Measurements from ENCODE around the gene ROR2.

The ROR2 gene

DNA sequence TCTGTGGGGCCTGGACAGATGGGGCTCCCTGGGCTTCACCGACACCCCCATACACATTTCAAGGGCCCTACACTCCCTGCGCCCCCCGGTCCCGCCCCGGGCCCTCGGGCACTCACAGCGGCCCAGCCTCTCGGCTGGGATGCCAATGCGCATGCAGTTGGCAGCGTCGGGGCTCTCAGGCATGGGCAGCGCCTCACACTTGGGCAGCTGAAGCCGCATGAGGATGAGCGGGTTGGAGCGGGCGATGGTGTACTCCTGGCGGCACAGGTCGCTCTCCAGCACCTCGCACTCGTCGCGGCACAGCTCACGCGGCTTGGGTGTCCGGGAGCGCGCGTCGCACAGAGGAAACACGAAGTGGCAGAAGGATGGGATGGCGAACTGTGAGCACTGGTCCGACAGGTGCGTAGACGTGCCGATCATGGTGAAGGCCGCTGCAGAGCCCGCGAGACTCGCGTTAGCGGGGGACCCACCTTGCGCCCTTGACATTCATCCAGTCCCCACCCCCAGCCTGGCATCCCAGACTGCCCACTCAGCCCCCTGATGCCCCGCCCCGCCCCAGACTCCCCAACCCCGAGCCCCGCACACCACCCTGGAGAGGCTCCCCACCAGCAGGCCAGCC, 216.9 kb downstream of the ROR2 start:
- TF ChIP-seq ZNF565 (CRISPR knock-in tag; conservative IDR thresholded peaks at IDR 0.05; ENCODE audit: low read depth): no peak
- TF ChIP-seq RARB (CRISPR knock-in tag; IDR thresholded peaks at IDR 0.05): no peak
- no peak for TF ChIP-seq TCF4 (CRISPR knock-in tag; IDR thresholded peaks at IDR 0.05; ENCODE audit: borderline replicate concordance)
- ATAC-seq: no peak

DNA sequence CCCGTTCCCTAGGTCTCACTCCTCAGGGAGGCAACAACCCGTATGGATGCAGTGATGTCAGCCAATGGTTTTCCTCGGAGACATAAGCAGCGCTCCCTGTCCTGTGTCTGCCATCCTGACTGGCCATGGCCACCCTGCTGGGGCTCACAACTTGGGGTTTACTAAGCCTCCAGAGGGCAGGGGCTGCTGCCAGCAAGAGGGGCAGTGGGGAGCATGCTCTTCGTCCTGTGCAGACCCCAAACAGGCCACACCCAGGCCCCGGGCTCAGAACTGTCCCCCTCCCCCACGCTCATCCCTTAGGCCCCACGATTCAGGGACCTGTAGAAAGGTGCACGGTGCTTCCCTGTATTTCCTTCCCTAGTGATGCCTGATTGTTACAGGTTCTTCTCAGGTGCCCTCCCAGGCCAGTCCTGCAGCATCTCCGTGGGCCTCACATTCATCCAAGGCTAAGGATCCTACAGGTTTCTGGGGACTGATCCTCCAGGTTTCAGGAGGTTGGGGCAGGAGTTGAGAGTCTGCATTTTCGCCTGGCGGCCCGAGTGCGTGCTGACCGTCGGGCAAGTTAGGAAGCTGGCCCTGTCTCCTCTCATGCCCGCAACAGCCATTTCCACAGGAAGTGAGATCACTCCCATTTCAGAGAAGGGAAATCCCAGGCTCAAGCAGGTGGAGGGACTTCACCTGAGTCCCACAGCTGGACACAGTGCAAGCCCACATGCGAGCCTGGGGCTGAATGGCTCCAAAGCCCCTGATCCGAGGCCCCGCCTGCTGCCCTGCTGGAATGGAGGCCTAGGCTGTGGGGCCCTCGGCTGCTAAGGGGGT, 217.6 kb downstream of the ROR2 start:
- ATAC-seq: no peak
- TF ChIP-seq OSR1 (CRISPR knock-in tag; IDR thresholded peaks at IDR 0.05): no peak
- TF ChIP-seq CSDC2 (CRISPR knock-in tag; IDR thresholded peaks at IDR 0.05): no peak
- no peak for TF ChIP-seq ZNF565 (CRISPR knock-in tag; conservative IDR thresholded peaks at IDR 0.05; ENCODE audit: low read depth)
- no peak for TF ChIP-seq BACH2 (CRISPR knock-in tag; IDR thresholded peaks at IDR 0.05; ENCODE audit: borderline replicate concordance)
- no peak for TF ChIP-seq TCF4 (CRISPR knock-in tag; IDR thresholded peaks at IDR 0.05; ENCODE audit: borderline replicate concordance)
- no peak for TF ChIP-seq ZNF70 (CRISPR knock-in tag; IDR thresholded peaks at IDR 0.05)
- no peak for TF ChIP-seq TOX (CRISPR knock-in tag; IDR thresholded peaks at IDR 0.05; ENCODE audit: borderline replicate concordance)
- TF ChIP-seq ESRRG (CRISPR knock-in tag; IDR thresholded peaks at IDR 0.05): no peak
- no peak for TF ChIP-seq ZFP3 (CRISPR knock-in tag; IDR thresholded peaks at IDR 0.05)
- TF ChIP-seq, protein P1, sequence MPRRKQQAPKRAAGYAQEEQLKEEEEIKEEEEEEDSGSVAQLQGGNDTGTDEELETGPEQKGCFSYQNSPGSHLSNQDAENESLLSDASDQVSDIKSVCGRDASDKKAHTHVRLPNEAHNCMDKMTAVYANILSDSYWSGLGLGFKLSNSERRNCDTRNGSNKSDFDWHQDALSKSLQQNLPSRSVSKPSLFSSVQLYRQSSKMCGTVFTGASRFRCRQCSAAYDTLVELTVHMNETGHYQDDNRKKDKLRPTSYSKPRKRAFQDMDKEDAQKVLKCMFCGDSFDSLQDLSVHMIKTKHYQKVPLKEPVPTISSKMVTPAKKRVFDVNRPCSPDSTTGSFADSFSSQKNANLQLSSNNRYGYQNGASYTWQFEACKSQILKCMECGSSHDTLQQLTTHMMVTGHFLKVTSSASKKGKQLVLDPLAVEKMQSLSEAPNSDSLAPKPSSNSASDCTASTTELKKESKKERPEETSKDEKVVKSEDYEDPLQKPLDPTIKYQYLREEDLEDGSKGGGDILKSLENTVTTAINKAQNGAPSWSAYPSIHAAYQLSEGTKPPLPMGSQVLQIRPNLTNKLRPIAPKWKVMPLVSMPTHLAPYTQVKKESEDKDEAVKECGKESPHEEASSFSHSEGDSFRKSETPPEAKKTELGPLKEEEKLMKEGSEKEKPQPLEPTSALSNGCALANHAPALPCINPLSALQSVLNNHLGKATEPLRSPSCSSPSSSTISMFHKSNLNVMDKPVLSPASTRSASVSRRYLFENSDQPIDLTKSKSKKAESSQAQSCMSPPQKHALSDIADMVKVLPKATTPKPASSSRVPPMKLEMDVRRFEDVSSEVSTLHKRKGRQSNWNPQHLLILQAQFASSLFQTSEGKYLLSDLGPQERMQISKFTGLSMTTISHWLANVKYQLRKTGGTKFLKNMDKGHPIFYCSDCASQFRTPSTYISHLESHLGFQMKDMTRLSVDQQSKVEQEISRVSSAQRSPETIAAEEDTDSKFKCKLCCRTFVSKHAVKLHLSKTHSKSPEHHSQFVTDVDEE (CRISPR knock-in tag; IDR thresholded peaks at IDR 0.05): no peak
- TF ChIP-seq PPARA (CRISPR knock-in tag; IDR thresholded peaks at IDR 0.05; ENCODE audit: borderline replicate concordance): no peak
- no peak for TF ChIP-seq ZFP30 (CRISPR knock-in tag; IDR thresholded peaks at IDR 0.05)
- no peak for TF ChIP-seq ARNTL (CRISPR knock-in tag; IDR thresholded peaks at IDR 0.05; ENCODE audit: borderline replicate concordance, low read depth)
- TF ChIP-seq, protein P2, sequence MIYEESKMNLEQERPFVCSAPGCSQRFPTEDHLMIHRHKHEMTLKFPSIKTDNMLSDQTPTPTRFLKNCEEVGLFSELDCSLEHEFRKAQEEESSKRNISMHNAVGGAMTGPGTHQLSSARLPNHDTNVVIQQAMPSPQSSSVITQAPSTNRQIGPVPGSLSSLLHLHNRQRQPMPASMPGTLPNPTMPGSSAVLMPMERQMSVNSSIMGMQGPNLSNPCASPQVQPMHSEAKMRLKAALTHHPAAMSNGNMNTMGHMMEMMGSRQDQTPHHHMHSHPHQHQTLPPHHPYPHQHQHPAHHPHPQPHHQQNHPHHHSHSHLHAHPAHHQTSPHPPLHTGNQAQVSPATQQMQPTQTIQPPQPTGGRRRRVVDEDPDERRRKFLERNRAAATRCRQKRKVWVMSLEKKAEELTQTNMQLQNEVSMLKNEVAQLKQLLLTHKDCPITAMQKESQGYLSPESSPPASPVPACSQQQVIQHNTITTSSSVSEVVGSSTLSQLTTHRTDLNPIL (CRISPR knock-in tag; IDR thresholded peaks at IDR 0.05; ENCODE audit: low read depth): no peak

DNA sequence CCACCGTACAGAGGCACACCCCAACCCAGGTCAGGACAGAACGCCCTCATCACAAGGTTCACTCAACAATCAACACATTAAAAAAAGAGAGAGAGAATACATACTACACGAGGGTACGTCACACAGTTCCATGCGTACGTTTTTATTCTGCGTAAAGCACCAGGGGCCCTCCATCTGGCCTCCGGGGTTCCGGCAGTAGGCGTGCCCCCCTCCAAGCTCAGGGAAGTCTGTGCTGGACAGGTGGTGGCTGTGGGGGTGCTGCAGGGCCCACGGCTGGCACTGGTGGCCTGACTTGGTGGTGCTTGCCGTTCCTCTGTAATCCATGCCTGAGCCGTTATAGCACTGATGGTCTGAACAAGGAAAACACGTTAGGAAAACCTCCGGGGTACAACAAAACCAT, 219.2 kb downstream of the ROR2 start:
- no peak for TF ChIP-seq ESRRG (CRISPR knock-in tag; IDR thresholded peaks at IDR 0.05)
- no peak for TF ChIP-seq CSDC2 (CRISPR knock-in tag; IDR thresholded peaks at IDR 0.05)
- no peak for TF ChIP-seq TOX (CRISPR knock-in tag; IDR thresholded peaks at IDR 0.05; ENCODE audit: borderline replicate concordance)
- TF ChIP-seq ZNF565 (CRISPR knock-in tag; conservative IDR thresholded peaks at IDR 0.05; ENCODE audit: low read depth): no peak
- TF ChIP-seq ISL1 (CRISPR knock-in tag; IDR thresholded peaks at IDR 0.05): no peak
- TF ChIP-seq ZFP30 (CRISPR knock-in tag; IDR thresholded peaks at IDR 0.05): no peak
- TF ChIP-seq ZC3H10 (CRISPR knock-in tag; IDR thresholded peaks at IDR 0.05): no peak
- TF ChIP-seq, protein P3, sequence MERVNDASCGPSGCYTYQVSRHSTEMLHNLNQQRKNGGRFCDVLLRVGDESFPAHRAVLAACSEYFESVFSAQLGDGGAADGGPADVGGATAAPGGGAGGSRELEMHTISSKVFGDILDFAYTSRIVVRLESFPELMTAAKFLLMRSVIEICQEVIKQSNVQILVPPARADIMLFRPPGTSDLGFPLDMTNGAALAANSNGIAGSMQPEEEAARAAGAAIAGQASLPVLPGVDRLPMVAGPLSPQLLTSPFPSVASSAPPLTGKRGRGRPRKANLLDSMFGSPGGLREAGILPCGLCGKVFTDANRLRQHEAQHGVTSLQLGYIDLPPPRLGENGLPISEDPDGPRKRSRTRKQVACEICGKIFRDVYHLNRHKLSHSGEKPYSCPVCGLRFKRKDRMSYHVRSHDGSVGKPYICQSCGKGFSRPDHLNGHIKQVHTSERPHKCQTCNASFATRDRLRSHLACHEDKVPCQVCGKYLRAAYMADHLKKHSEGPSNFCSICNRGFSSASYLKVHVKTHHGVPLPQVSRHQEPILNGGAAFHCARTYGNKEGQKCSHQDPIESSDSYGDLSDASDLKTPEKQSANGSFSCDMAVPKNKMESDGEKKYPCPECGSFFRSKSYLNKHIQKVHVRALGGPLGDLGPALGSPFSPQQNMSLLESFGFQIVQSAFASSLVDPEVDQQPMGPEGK (CRISPR knock-in tag; IDR thresholded peaks at IDR 0.05; ENCODE audit: borderline replicate concordance): no peak
- TF ChIP-seq, protein P4, sequence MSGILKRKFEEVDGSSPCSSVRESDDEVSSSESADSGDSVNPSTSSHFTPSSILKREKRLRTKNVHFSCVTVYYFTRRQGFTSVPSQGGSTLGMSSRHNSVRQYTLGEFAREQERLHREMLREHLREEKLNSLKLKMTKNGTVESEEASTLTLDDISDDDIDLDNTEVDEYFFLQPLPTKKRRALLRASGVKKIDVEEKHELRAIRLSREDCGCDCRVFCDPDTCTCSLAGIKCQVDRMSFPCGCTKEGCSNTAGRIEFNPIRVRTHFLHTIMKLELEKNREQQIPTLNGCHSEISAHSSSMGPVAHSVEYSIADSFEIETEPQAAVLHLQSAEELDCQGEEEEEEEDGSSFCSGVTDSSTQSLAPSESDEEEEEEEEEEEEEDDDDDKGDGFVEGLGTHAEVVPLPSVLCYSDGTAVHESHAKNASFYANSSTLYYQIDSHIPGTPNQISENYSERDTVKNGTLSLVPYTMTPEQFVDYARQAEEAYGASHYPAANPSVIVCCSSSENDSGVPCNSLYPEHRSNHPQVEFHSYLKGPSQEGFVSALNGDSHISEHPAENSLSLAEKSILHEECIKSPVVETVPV (CRISPR knock-in tag; IDR thresholded peaks at IDR 0.05): no peak
- TF ChIP-seq BACH2 (CRISPR knock-in tag; IDR thresholded peaks at IDR 0.05; ENCODE audit: borderline replicate concordance): no peak
- TF ChIP-seq, protein P2 (CRISPR knock-in tag; IDR thresholded peaks at IDR 0.05; ENCODE audit: low read depth): no peak
- no peak for TF ChIP-seq ARNTL (CRISPR knock-in tag; IDR thresholded peaks at IDR 0.05; ENCODE audit: borderline replicate concordance, low read depth)
- TF ChIP-seq, protein P5, sequence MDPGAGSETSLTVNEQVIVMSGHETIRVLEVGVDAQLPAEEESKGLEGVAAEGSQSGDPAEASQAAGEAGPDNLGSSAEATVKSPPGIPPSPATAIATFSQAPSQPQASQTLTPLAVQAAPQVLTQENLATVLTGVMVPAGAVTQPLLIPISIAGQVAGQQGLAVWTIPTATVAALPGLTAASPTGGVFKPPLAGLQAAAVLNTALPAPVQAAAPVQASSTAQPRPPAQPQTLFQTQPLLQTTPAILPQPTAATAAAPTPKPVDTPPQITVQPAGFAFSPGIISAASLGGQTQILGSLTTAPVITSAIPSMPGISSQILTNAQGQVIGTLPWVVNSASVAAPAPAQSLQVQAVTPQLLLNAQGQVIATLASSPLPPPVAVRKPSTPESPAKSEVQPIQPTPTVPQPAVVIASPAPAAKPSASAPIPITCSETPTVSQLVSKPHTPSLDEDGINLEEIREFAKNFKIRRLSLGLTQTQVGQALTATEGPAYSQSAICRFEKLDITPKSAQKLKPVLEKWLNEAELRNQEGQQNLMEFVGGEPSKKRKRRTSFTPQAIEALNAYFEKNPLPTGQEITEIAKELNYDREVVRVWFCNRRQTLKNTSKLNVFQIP (CRISPR knock-in tag; IDR thresholded peaks at IDR 0.05; ENCODE audit: borderline replicate concordance, low read depth): no peak
- TF ChIP-seq ZFP3 (CRISPR knock-in tag; IDR thresholded peaks at IDR 0.05): no peak
- no peak for TF ChIP-seq ZNF70 (CRISPR knock-in tag; IDR thresholded peaks at IDR 0.05)
- no peak for TF ChIP-seq OSR1 (CRISPR knock-in tag; IDR thresholded peaks at IDR 0.05)
- no peak for TF ChIP-seq ZNF8 (CRISPR knock-in tag; IDR thresholded peaks at IDR 0.05)
- TF ChIP-seq GLIS3 (CRISPR knock-in tag; IDR thresholded peaks at IDR 0.05): no peak
- no peak for TF ChIP-seq RARB (CRISPR knock-in tag; IDR thresholded peaks at IDR 0.05)
- ATAC-seq: no peak

All from SK-N-SH treated with all-trans-retinoic acid at 6 μM for 48 hours (cell line).